Nephron progenitor cell (in vitro differentiated cells): Measurements from ENCODE around the gene HSD17B2.
A peak's percentile ranks its signal among the peaks of the same experiment; 100 is the strongest.

Experiments used
- DNase-seq: peaks from one replicate; pipeline ENCODE4 v3.0.0; 2021
- H3K27ac Mint-ChIP-seq: 2 replicates; pipeline ENCODE4 v1.8.0; 2021; ENCODE audit warnings: mild to moderate bottlenecking, moderate library complexity, mixed read lengths
- H3K27me3 Mint-ChIP-seq: 2 replicates; pipeline ENCODE4 v1.8.0; 2021; ENCODE audit warnings: mild to moderate bottlenecking, low read depth, mixed read lengths; ENCODE audit not compliant: poor library complexity
- H3K36me3 Mint-ChIP-seq: 2 replicates; pipeline ENCODE4 v1.8.0; 2021; ENCODE audit warnings: low read depth, mixed read lengths
- H3K4me1 Mint-ChIP-seq: 2 replicates; pipeline ENCODE4 v1.8.0; 2021; ENCODE audit warnings: mixed read lengths
- H3K4me3 Mint-ChIP-seq: 2 replicates; pipeline ENCODE4 v1.8.0; 2021; ENCODE audit warnings: mild to moderate bottlenecking, moderate library complexity, mixed read lengths
- H3K9me3 Mint-ChIP-seq: 2 replicates; pipeline ENCODE4 v1.8.0; 2021; ENCODE audit warnings: mild to moderate bottlenecking, moderate library complexity, mixed read lengths
- TF ChIP-seq, protein P1 (sequence below): fragments of 200-600 bp; sonication (generic); IDR thresholded peaks from 2 replicates; pipeline ENCODE4 v1.5.0; 2021; ENCODE audit warnings: antibody characterized with exemption

HSD17B2 gene

DNA sequence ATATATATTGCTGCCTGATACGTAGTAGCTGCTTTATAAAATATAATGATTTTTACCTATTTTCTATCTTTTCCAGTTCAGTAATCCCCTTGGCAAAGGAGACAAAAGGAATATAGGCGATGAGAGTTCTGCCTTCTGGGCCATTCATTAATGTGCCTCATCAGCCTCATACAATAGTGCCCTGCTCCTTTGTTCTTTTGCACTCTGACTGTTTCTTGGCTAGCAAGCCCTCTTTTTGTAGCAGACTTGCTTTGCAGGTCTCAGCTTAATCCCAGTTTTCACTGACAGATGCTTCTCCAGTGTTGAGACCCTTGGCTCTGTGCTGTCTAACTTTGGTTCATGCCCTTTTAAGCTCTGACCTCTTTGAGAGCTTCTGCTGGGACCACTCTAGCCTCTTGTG, 10.4 kb downstream of the HSD17B2 start:
- Mint-ChIP-seq H3K36me3 (no peaks in the 10 kb centered on the region), H3K4me3 (no peak overlapping the region), H3K4me1 (peaks cover 14% of the 10 kb centered on the region), H3K27me3 (peaks cover 26% of the 10 kb centered on the region), H3K27ac (peak overlapping the region; percentile 80), H3K9me3 (no peaks in the 10 kb centered on the region)
- DNase-seq: no peak
- TF ChIP-seq, protein P1, sequence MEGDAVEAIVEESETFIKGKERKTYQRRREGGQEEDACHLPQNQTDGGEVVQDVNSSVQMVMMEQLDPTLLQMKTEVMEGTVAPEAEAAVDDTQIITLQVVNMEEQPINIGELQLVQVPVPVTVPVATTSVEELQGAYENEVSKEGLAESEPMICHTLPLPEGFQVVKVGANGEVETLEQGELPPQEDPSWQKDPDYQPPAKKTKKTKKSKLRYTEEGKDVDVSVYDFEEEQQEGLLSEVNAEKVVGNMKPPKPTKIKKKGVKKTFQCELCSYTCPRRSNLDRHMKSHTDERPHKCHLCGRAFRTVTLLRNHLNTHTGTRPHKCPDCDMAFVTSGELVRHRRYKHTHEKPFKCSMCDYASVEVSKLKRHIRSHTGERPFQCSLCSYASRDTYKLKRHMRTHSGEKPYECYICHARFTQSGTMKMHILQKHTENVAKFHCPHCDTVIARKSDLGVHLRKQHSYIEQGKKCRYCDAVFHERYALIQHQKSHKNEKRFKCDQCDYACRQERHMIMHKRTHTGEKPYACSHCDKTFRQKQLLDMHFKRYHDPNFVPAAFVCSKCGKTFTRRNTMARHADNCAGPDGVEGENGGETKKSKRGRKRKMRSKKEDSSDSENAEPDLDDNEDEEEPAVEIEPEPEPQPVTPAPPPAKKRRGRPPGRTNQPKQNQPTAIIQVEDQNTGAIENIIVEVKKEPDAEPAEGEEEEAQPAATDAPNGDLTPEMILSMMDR: no peak

DNA sequence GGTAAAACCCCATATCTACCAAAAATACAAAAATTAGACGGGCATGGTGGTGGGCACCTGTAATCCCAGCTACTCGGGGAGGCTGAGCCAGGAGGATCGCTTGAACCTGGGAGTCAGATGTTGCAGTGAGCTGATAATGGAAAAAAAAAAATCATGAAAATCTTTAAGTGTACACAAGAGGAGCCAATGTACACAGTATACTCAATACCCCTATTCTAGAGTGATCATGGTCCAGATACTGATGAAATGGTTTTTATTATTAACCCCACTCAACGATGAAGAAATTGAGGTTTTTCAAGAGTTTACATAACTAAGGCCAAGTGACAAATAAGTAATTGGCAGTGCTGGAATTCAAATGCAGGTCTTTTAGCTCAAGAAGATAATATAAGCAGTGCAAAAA, 11.5 kb downstream of the HSD17B2 start:
- H3K27me3 Mint-ChIP-seq: peaks cover 34% of the 10 kb centered on the region
- no peaks in the 10 kb centered on the region for H3K36me3 Mint-ChIP-seq
- no peak for DNase-seq
- H3K9me3 Mint-ChIP-seq: no peaks in the 10 kb centered on the region
- no peak overlapping the region for H3K27ac Mint-ChIP-seq
- H3K4me1 Mint-ChIP-seq: peaks cover 14% of the 10 kb centered on the region
- no peak overlapping the region for H3K4me3 Mint-ChIP-seq
- TF ChIP-seq, protein P1: no peak

DNA sequence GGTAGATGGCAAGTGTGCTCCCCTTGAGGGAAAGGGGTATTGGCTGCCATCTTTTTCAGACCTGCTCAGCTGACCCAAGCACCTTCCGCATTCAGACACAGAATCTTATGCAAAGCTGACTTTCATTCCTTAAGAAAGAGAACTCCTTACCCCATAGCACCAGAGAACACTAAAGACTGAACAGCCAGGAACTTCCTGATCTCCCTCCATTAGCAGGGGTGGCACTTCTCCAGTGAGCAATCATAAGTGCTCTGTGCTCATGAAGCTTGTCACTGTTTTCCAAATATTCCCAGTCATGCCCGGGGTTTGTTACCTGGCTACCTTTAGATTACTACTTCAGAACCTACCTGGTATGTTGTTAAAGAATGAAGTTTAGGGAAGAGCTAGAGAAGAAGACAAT, 11.9 kb downstream of the HSD17B2 start:
- TF ChIP-seq, protein P1: no peak
- no peaks in the 10 kb centered on the region for H3K9me3 Mint-ChIP-seq
- peaks cover 34% of the 10 kb centered on the region for H3K27me3 Mint-ChIP-seq
- no peak overlapping the region for H3K27ac Mint-ChIP-seq
- no peaks in the 10 kb centered on the region for H3K36me3 Mint-ChIP-seq
- no peak for DNase-seq
- no peak overlapping the region for H3K4me3 Mint-ChIP-seq
- peaks cover 14% of the 10 kb centered on the region for H3K4me1 Mint-ChIP-seq

DNA sequence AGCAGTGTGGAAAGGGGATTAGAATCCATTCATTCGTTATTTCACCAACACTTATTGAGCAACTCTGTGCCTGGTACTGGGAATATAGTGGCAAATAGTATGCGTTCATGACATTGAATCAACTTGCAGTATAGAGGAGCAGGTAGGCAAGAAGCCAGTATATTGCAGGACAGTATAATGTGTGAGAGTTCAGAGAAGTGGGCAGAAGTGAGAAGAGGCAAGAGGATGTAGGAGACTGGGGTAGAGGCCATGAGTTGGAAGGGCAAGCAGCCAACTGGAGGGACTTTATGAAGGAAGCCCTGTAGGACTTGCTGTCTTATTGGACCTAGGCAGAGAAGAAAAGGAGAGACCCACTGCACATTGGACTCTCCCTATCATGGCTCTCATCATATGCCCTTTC, 12.3 kb downstream of the HSD17B2 start:
- no peaks in the 10 kb centered on the region for H3K9me3 Mint-ChIP-seq
- H3K36me3 Mint-ChIP-seq: no peaks in the 10 kb centered on the region
- no peak overlapping the region for H3K27ac Mint-ChIP-seq
- no peak overlapping the region for H3K4me3 Mint-ChIP-seq
- peaks cover 14% of the 10 kb centered on the region for H3K4me1 Mint-ChIP-seq
- H3K27me3 Mint-ChIP-seq: peaks cover 34% of the 10 kb centered on the region
- TF ChIP-seq, protein P1: no peak
- no peak for DNase-seq

DNA sequence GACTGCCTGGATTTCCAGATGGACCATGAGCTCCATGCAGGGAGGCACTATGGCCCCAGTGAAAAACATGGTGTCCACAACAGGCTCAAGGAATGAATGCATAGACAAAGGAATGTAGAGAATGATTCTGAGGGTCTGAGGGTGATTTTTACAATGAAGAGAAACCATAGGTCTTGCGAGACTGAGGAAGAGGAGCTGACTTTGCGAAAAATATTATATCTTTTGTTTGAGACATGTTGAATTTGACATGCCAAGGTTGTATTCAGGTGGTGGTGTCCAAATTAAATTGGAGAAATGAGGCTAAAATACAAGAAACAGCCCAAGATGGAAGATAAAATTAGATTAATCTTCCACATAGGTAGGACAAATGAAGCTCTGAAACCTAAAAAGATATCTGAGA, 12.7 kb downstream of the HSD17B2 start:
- H3K9me3 Mint-ChIP-seq: no peaks in the 10 kb centered on the region
- no peak for DNase-seq
- no peaks in the 10 kb centered on the region for H3K36me3 Mint-ChIP-seq
- H3K4me1 Mint-ChIP-seq: peaks cover 14% of the 10 kb centered on the region
- peaks cover 34% of the 10 kb centered on the region for H3K27me3 Mint-ChIP-seq
- H3K27ac Mint-ChIP-seq: no peak overlapping the region
- no peak overlapping the region for H3K4me3 Mint-ChIP-seq
- TF ChIP-seq, protein P1: no peak

DNA sequence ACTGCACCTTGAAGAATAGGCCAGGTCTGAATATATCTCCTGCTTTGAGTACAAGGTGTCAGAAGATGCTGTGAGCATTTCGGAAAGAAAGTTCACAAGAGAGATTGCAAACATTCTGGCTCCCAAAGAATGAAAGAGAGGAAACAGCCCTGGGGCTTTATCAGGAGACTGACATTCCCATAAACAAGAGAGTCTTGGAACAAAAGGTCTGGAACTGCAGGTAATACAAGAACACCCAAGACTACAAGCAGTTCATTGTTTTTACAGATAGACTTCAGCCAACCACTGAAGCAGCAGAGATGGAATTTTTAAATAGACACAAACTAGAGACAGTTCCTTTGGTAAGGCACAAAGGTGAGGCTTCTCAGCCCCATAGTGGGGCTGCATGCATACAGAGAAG, 14.4 kb downstream of the HSD17B2 start:
- no peak for DNase-seq
- Mint-ChIP-seq H3K36me3 (no peaks in the 10 kb centered on the region), H3K4me3 (no peak overlapping the region), H3K9me3 (no peaks in the 10 kb centered on the region), H3K27me3 (peaks cover 40% of the 10 kb centered on the region), H3K27ac (no peak overlapping the region), H3K4me1 (peaks cover 11% of the 10 kb centered on the region)
- TF ChIP-seq, protein P1: no peak
